ENCODE measurements around the gene MRPL51. TPM values are rescaled to one million over a fixed set of nuclear protein-coding genes. Genes with fewer than 3 reads are reported as not detected.
"Not testable (repeated sequence)": the region's sequence is repeated elsewhere in the genome, so short reads cannot be mapped to it uniquely, and the experiment has no call there.

MRPL51 gene
- total RNA-seq, 2 experiments from 2014 or later: 169 to 170 TPM

- ATAC-seq (ENCODE audit: low read depth) (peak; percentile 91), DNase-seq (peak; percentile 97)
- H3K27me3 Mint-ChIP-seq: peaks cover 8% of the 10 kb centered on the region
- H3K4me1 Mint-ChIP-seq: peaks cover 43% of the 10 kb centered on the region
- H3K36me3 Mint-ChIP-seq: peaks cover 10% of the 10 kb centered on the region
- peak within 1 kb of the TSS; percentile 88 for H3K27ac Mint-ChIP-seq
- POLR2A ChIA-PET: interaction anchor here (0.5 to 4.9 kb wide), 53 partner anchors 10 to 473 kb away, joined by 3 to 108 read pairs (median 4); partner anchors contain the start of genes C12orf57, CD27, COPS7A and GAPDH
- no peaks in the 10 kb centered on the region for H3K9me3 Mint-ChIP-seq
- peak within 1 kb of the TSS; percentile 95 for H3K4me3 Mint-ChIP-seq
Observed at GRCh38 chr12:6470375-6471163, 22.5 kb downstream of the MRPL51 start, which contains the start of gene VAMP1. TSS of gene VAMP1 (minus strand) at chr12:6470677. CDS start at chr12:6470531, 146 bp downstream.

GRCh38 chr12:6469609-6470374 lies 23.3 kb downstream of the MRPL51 start:
- ATAC-seq (ENCODE audit: low read depth): no peak
- POLR2A ChIA-PET: interaction anchor here (0.5 to 4.9 kb wide), 39 partner anchors 10 to 403 kb away, joined by 3 to 108 read pairs (median 4); partner anchors contain the start of genes CD27, COPS7A, GAPDH and IFFO1

DNA sequence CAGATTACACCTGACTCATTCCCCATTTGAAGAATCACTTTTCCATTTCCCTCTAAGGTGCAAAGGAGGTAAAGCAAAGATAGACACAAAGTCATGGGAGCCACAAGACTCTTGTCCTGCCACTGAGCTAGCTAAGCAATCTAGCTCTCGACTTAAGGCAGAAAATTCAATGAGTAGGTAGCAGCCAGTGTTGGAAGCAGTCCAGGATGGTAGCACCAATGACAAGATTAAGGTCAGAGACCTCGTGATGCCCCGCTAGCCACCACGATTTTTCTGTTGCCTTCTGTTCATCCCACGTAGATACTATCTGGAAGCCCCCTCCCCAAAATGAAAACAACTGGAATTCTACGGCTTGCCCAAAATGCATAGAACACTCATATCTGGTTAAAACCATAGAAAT lies 24.0 kb downstream of the MRPL51 start:
- no peak for DNase-seq
- peaks cover 19% of the 10 kb centered on the region for H3K36me3 Mint-ChIP-seq
- peak overlapping the region; percentile 95 for H3K4me3 Mint-ChIP-seq

More at GRCh38 chr12:6469609-6470374, 23.3 kb downstream of the MRPL51 start:
- Mint-ChIP-seq H3K36me3 (peaks cover 12% of the 10 kb centered on the region), H3K4me3 (peak overlapping the region; percentile 95), H3K27me3 (peaks cover 7% of the 10 kb centered on the region), H3K4me1 (peaks cover 48% of the 10 kb centered on the region), H3K9me3 (no peaks in the 10 kb centered on the region), H3K27ac (peak overlapping the region; percentile 88)
- DNase-seq: no peak

DNA sequence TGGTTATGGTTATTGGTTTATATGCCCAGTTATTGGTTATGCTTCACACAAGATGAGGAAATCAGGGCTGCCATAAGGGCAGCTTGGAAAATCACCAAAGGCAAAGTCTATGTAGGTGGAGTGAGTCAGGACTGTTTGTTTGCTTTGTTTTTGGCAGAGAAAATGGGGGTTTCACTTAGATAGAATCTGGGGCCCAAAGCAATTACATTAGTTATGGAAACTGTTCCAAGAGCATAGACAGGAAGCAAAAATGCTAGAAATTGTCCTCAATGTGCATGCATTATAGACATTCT lies 24.8 kb downstream of the MRPL51 start:
- POLR2A ChIA-PET: interaction anchor here (1.1 to 4.9 kb wide), 6 partner anchors 16 to 69 kb away, joined by 7 to 108 read pairs (median 68); partner anchors contain the start of genes CD27, GAPDH, MRPL51 and NCAPD2
- ATAC-seq (ENCODE audit: low read depth): no peak
- Mint-ChIP-seq H3K9me3 (no peaks in the 10 kb centered on the region), H3K27me3 (peaks cover 3% of the 10 kb centered on the region), H3K4me3 (peak overlapping the region; percentile 95), H3K36me3 (peaks cover 25% of the 10 kb centered on the region), H3K4me1 (peaks cover 64% of the 10 kb centered on the region), H3K27ac (peak overlapping the region; percentile 88)
- no peak for DNase-seq

More for the DNA sequence above, 24.0 kb downstream of the MRPL51 start:
- POLR2A ChIA-PET: interaction anchor here (2.8 to 4.9 kb wide), 7 partner anchors 9 to 133 kb away, joined by 16 to 108 read pairs (median 70); partner anchors contain the start of genes CD27, GAPDH, MRPL51 and NCAPD2
- Mint-ChIP-seq H3K27me3 (peaks cover 3% of the 10 kb centered on the region), H3K27ac (peak overlapping the region; percentile 88), H3K4me1 (peaks cover 55% of the 10 kb centered on the region), H3K9me3 (no peaks in the 10 kb centered on the region)
- no peak for ATAC-seq (ENCODE audit: low read depth)

DNA sequence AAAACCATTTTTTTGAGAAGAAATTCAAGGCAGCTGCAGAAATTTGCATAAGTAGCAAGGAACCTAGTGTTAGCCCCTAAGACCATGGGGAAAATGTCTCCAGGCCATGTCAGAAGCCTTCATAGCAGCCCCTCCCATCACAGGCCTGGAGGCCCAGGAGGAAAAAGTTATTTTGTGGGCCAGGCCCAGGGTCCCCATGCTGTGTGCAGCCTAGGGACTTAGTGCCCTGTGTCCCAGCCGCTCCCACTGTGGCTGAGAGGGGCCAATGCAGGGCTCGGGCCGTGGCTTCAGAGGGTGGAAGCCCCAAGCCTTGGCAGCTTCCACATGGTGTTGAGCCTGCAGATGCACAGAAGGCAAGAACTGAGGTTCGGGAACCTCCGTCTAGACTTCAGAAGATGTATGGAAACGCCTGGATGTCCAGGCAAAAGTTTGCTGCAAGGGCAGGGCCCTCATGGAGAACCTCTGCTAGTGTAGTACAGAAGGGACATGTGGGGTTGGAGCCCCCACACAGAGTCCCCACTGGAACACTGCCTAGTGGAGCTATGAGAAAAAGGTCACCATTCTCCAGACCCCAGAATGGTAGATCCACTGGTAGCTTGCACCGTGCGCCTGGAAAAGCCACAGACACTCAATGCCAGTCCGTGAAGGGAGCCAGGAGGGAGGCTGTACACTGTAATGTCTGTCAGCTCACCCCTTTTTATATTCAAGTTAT lies 25.3 kb downstream of the MRPL51 start:
- not testable (repeated sequence) for H3K9me3 Mint-ChIP-seq; DNase-seq; H3K27me3 Mint-ChIP-seq; ATAC-seq (ENCODE audit: low read depth)
- POLR2A ChIA-PET: interaction anchor here (1.1 to 4.9 kb wide), 4 partner anchors 16 to 42 kb away, joined by 7 to 108 read pairs (median 58); partner anchors contain the start of genes MRPL51, NCAPD2 and TAPBPL
- peak overlapping the region; percentile 95 for H3K4me3 Mint-ChIP-seq
- H3K27ac Mint-ChIP-seq: peak overlapping the region; percentile 12
- peaks cover 69% of the 10 kb centered on the region for H3K4me1 Mint-ChIP-seq
- peaks cover 30% of the 10 kb centered on the region for H3K36me3 Mint-ChIP-seq

DNA sequence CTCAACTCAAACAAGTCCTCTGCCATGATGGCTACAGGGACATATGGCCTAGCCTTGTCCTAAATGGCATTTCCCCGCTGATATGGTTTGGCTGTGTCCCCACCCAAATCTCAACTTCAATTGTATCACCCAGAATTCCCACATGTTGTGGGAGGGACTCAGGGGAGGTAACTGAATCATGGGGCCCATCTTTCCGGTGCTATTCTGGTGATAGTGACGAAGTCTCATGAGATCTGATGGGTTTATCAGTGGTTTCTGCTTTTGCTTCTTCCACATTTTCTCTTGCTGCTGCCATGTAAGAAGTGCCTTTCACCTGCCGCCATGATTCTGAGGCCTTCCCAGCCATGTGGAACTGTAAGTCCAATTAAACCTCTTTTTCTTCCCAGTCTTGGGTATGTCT lies 26.3 kb downstream of the MRPL51 start:
- H3K27ac Mint-ChIP-seq: peak overlapping the region; percentile 65
- peaks cover 36% of the 10 kb centered on the region for H3K36me3 Mint-ChIP-seq
- POLR2A ChIA-PET: interaction anchor here (1.4 to 11.1 kb wide), 7 partner anchors 15 to 134 kb away, joined by 3 to 177 read pairs (median 12); partner anchors contain the start of genes CD27, GAPDH and TAPBPL
- H3K4me1 Mint-ChIP-seq: peaks cover 75% of the 10 kb centered on the region
- H3K27me3 Mint-ChIP-seq; ATAC-seq (ENCODE audit: low read depth); H3K9me3 Mint-ChIP-seq; DNase-seq: not testable (repeated sequence)
- peak overlapping the region; percentile 20 for H3K4me3 Mint-ChIP-seq

- no peak for ATAC-seq (ENCODE audit: low read depth)
- no peak for DNase-seq
- Mint-ChIP-seq H3K9me3 (no peaks in the 10 kb centered on the region), H3K27ac (peak overlapping the region; percentile 65), H3K27me3 (no peaks in the 10 kb centered on the region), H3K4me1 (peaks cover 77% of the 10 kb centered on the region), H3K36me3 (peaks cover 40% of the 10 kb centered on the region), H3K4me3 (no peak overlapping the region)
- POLR2A ChIA-PET: interaction anchor here (0.8 to 11.1 kb wide), 11 partner anchors 14 to 133 kb away, joined by 3 to 177 read pairs (median 8); partner anchors contain the start of genes CD27, GAPDH, MRPL51 and NOP2
Observed at GRCh38 chr12:6466184-6466573, 26.9 kb downstream of the MRPL51 start.

- H3K27me3 Mint-ChIP-seq: no peaks in the 10 kb centered on the region
- H3K36me3 Mint-ChIP-seq: peaks cover 46% of the 10 kb centered on the region
- H3K4me3 Mint-ChIP-seq: peak overlapping the region; percentile 39
- H3K27ac Mint-ChIP-seq: peak overlapping the region; percentile 60
- DNase-seq (no peak), ATAC-seq (ENCODE audit: low read depth) (no peak)
- peaks cover 80% of the 10 kb centered on the region for H3K4me1 Mint-ChIP-seq
- H3K9me3 Mint-ChIP-seq: no peaks in the 10 kb centered on the region
- POLR2A ChIA-PET: interaction anchor here (0.6 to 11.1 kb wide), 16 partner anchors 14 to 133 kb away, joined by 3 to 177 read pairs (median 6); partner anchors contain the start of genes CD27, GAPDH, MRPL51 and NOP2
Observed at GRCh38 chr12:6465467-6466183, 27.4 kb downstream of the MRPL51 start.

DNA sequence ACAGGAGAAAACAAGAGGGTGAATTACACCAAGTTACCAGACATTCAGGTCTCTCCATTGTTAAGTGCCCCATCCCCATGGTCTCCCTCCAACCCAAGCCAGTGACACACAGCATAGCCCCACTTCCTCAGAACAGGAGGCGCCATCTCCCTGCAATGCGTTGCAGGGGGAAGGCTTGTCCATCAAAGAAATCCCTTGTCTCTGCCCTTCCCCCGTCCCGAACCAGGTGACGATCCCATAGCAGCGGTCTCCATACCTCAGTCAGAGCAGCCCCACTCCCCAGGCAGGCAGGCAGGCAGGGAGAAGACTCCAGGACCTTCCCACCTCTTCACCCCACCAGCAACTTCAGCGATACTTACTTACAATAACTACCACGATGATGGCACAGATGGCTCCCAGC lies 28.5 kb downstream of the MRPL51 start:
- POLR2A ChIA-PET: interaction anchor here (1.1 to 11.1 kb wide), 12 partner anchors 13 to 128 kb away, joined by 3 to 177 read pairs (median 16); partner anchors contain the start of genes CD27, GAPDH, MRPL51 and NOP2
- Mint-ChIP-seq H3K36me3 (peaks cover 51% of the 10 kb centered on the region), H3K4me3 (peak overlapping the region; percentile 81), H3K4me1 (peaks cover 80% of the 10 kb centered on the region), H3K27ac (peak overlapping the region; percentile 99), H3K9me3 (no peaks in the 10 kb centered on the region), H3K27me3 (no peaks in the 10 kb centered on the region)
- no peak for DNase-seq
- ATAC-seq (ENCODE audit: low read depth): no peak

- DNase-seq (no peak), ATAC-seq (ENCODE audit: low read depth) (no peak)
- H3K4me3 Mint-ChIP-seq: peak overlapping the region; percentile 81
- H3K36me3 Mint-ChIP-seq: peaks cover 57% of the 10 kb centered on the region
- H3K27me3 Mint-ChIP-seq: no peaks in the 10 kb centered on the region
- peak overlapping the region; percentile 99 for H3K27ac Mint-ChIP-seq
- peaks cover 80% of the 10 kb centered on the region for H3K4me1 Mint-ChIP-seq
- POLR2A ChIA-PET: interaction anchor here (0.6 to 11.1 kb wide), 13 partner anchors 13 to 409 kb away, joined by 3 to 177 read pairs (median 10); partner anchors contain the start of genes CD27, GAPDH, MRPL51 and SPSB2
- no peaks in the 10 kb centered on the region for H3K9me3 Mint-ChIP-seq
Observed at GRCh38 chr12:6463858-6464257, 29.2 kb downstream of the MRPL51 start.

GRCh38 chr12:6463216-6463615 lies 29.8 kb downstream of the MRPL51 start:
- Mint-ChIP-seq H3K36me3 (peaks cover 63% of the 10 kb centered on the region), H3K9me3 (no peaks in the 10 kb centered on the region), H3K27me3 (no peaks in the 10 kb centered on the region), H3K4me3 (peak overlapping the region; percentile 81), H3K4me1 (peaks cover 79% of the 10 kb centered on the region), H3K27ac (peak overlapping the region; percentile 99)
- ATAC-seq (ENCODE audit: low read depth): peak; percentile 6
- POLR2A ChIA-PET: interaction anchor here (0.6 to 11.1 kb wide), 13 partner anchors 12 to 410 kb away, joined by 3 to 177 read pairs (median 10); partner anchors contain the start of genes CD27, GAPDH, MRPL51 and SPSB2
- no peak for DNase-seq

All from activated naive CD8-positive, alpha-beta T cell treated with anti-CD3 and anti-CD28 coated beads, Interleukin-2, amount 10 ng/mL, durations not matched to agents 7 days and 5 days (primary cell).